Activated effector memory CD4-positive, alpha-beta T cell treated with anti-CD3 and anti-CD28 coated beads, Interleukin-2, amount 50 U/mL, for 16 hours (primary cell): ENCODE measurements around the gene DEFB127.
"Not testable (repeated sequence)": the region's sequence is repeated elsewhere in the genome, so short reads cannot be mapped to it uniquely, and the experiment has no call there.

ENCODE experiments used
- DNase-seq: peaks from one replicate; pipeline ENCODE4 v3.0.0-alpha.2; 2020

Gene DEFB127, protein sequence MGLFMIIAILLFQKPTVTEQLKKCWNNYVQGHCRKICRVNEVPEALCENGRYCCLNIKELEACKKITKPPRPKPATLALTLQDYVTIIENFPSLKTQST

DNA sequence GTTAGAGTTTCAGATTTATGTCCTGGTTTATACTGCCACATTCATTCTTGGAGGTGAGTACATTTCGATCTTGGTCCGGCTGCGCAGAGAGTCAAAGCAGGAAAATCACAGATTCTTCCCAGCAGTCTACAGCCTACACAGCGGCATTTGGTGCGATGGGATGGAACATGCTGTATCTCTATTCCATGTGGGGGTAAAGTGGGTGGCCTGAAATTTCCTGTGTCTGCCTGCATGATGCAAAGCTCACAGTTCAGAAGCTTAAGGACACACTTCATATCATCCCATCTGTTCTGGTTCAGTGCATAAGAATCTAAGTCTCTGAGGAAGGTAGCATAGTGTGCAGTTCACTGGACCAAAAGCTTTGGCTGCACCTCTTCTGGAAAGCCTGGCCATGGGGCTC, at the start of gene DEFB127:
TSS of gene DEFB127 (plus strand) at position 301 of the 400 bp plus-strand sequence. CDS start at position 392, 91 bp downstream.
- no peak for DNase-seq

DNA sequence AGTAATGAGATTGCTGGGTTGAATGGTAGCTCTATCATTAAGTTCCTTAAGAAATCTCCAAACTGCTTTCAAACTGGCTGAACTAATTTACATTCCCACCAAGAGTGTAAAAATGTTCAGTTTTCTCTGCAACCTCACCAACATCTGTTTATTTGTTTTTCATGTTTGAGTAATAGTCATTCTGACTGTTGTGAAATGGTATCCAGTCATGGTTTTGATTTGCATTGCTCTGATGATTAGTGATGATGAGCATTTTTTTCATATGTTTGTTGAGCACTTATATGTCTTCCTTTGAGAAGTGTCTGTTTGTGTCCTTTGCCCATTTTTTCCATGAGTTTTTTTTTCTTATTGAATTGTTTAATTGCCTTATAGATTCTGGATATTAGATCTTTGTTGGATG, 44.9 kb upstream of the DEFB127 start:
- no peak for DNase-seq

- no peak for DNase-seq
Measured at GRCh38 chr20:117518-117917, 39.7 kb upstream of the DEFB127 start.

- DNase-seq: not testable (repeated sequence)
Measured at GRCh38 chr20:129786-130323, 27.4 kb upstream of the DEFB127 start.

GRCh38 chr20:137668-138490, 19.4 kb upstream of the DEFB127 start:
- no peak for DNase-seq

DNA sequence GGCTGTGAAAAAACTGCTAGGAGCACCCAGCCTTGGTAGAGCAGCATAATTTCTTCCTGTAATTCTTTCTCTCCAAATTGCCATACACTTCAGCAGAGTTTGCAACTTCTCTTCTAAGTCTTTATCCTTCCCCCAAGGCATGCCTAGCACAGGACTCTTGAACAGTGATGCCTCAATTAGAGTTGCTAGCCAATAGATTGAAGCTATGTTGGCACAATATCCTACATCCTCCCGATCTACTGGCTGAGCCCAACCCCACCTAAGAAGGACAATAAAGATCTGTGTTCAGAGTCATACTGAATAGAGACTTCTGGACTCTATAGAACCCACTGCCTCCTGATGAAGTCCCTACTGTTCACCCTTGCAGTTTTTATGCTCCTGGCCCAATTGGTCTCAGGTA, 15.0 kb upstream of the DEFB127 start, which contains the start of gene DEFB126:
TSS of gene DEFB126 (plus strand) at position 301 of the 400 bp plus-strand sequence. CDS start at position 340, 39 bp downstream.
- DNase-seq: no peak

DNA sequence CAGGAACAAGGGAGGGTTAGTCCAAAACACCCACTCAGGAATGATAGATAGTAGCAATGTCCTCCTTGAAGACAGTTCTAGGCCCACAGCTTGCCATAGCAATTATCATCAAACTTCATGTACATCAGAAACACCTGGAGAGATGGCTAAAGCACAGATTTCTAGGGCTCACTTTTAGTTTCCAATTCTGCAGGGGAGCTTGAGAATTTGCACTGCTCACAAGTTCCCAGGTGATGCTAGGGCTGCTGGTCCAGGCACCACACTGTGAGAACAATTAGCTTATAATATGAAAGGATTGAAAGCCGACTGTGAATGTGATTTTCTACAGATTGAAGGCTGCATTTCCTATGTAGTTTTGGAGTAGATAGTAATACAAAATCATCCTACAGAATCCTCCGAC, 11.4 kb upstream of the DEFB127 start:
- DNase-seq: no peak

- DNase-seq: no peak
Measured at GRCh38 chr20:152131-152530, 5.1 kb upstream of the DEFB127 start.

GRCh38 chr20:164618-165017, 7.4 kb downstream of the DEFB127 start:
- no peak for DNase-seq

GRCh38 chr20:168876-169275, 11.6 kb downstream of the DEFB127 start:
- DNase-seq: no peak

- DNase-seq: no peak
Measured at GRCh38 chr20:184288-184687, 27.0 kb downstream of the DEFB127 start.

DNA sequence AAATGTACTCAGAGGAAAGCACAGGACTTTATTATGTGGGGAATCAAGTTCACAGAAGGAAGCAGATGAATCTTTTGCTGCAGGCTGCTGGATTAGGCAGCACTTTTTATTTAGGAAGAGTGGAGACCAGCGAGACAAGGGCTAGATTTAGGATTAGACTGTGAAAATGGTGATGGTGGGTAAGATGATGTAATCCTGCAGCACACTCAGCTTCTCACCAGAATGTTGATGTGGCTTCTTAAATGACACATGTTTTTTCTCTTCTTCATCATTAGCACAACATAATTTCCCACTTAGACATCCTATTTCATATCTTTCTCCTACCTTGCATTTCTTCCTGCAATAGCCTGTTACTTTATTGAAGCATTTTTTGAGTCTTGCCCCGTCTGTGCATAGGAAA, 30.5 kb downstream of the DEFB127 start:
- no peak for DNase-seq

DNA sequence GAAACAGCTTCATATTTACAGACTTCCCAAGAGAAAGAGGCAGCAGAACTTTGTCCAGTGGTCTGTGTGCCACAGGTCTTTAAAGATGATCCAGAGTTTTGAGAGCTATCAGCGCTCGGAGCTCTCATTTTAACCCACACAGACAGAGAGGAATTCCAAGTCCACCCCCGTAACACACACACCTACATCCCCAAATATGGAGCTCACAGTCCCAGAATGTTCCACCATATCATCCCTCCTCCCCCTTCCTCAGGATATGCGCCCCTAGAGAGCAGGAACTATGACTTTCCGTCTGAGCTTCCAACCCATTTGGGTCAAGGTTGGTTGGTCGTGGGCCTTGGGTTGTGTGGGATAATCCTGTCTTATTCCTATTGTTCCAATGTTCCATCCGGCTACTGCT, 32.4 kb downstream of the DEFB127 start, which contains the start of gene DEFB128:
TSS of gene DEFB128 (minus strand) at position 101 of the 400 bp plus-strand sequence. CDS start at position 13, 88 bp downstream.
- DNase-seq: no peak

DNA sequence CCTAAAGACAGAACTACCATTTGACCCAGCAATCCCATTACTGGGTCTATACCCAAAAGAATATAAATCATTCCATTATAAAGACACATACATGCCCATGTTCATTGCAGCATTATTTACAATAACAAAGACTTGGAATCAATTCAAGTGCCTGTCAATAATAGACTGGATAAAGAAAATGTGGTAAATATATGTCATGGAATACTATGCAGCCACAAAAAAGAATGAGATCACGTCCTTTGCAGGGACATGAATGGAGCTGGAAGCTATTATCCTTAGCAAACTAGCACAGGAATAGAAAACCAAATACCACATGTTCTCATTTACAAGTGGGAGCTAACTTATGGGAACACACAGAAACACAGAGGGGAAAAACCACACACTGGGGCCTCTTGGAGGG, 41.0 kb downstream of the DEFB127 start:
- no peak for DNase-seq

- DNase-seq: no peak
Measured at GRCh38 chr20:199996-200395, 42.7 kb downstream of the DEFB127 start.

- DNase-seq: not testable (repeated sequence)
Measured at GRCh38 chr20:203630-204029, 46.4 kb downstream of the DEFB127 start.
